SK-N-MC (cell line): ENCODE measurements around the gene XYLT2.

Source experiments
- DNase-seq: peaks from one replicate; pipeline ENCODE4 v3.0.0-alpha.2; 2011; ENCODE audit warnings: low read depth, low spot score
- H3K27ac ChIP-seq: fragments of 200-600 bp; sonication (generic); 2 replicates; pipeline ENCODE4 v1.5.1; 2016; ENCODE audit warnings: mixed run types
- H3K36me3 ChIP-seq: fragments of 200-600 bp; sonication (generic); 2 replicates; pipeline ENCODE4 v1.6.1; 2017; ENCODE audit warnings: antibody characterized with exemption, low read length, mixed read lengths; ENCODE audit not compliant: insufficient read depth
- H3K4me3 ChIP-seq: fragments of 200-600 bp; sonication (generic); 2 replicates; pipeline ENCODE4 v1.5.1; 2016
- H3K9ac ChIP-seq: fragments of 200-600 bp; sonication (generic); 2 replicates; pipeline ENCODE4 v1.8.0; 2017; ENCODE audit warnings: mixed run types, mixed read lengths; ENCODE audit not compliant: insufficient read length
- H3K9me3 ChIP-seq: fragments of 200-600 bp; sonication (generic); 2 replicates; pipeline ENCODE4 v1.6.1; 2017; ENCODE audit warnings: low read depth, mild to moderate bottlenecking, antibody characterized with exemption, low read length, moderate library complexity, mixed read lengths
- EZH2 ChIP-seq: fragments of 200-600 bp; sonication (generic); IDR thresholded peaks from one replicate; pipeline ENCODE4 v1.6.1; 2017; ENCODE audit warnings: antibody characterized with exemption
- FOXP2 ChIP-seq: optimal IDR thresholded peaks from 2 replicates; pipeline ENCODE3; 2011; ENCODE audit warnings: mild to moderate bottlenecking, moderate library complexity; ENCODE audit not compliant: insufficient read depth; ENCODE audit errors: extremely low read length, control extremely low read depth
- POLR2AphosphoS5 ChIP-seq: IDR thresholded peaks from 2 replicates; pipeline ENCODE4 v1.6.1; 2012; ENCODE audit warnings: mild to moderate bottlenecking, low read depth, low read length, borderline replicate concordance

XYLT2 gene

DNA sequence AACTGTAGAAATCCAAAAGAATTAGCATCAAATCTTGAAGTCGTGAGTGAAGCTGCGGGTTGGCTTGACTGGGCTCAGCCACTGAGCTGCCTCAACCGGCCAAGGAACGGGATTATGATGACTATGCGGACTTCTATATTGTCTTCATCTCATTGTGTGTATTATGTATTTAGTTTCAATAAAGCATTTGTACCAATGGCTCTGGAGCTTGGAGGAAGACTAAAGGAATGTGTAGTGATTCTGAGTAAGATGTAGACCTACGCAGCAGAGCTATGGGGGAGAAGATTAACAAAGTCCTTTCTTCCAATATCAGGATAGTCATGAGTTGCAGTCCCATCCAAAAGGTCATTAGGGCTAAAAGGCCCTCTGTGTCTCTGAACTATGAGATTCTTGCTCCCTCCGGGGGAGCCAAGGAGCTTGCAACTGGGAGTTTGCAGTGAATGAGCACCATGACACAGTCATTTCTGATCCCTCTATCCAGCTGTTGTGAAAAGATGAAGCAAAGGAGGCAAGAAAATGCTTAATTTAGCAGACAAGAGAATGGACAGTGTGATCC lies 35.4 kb downstream of the XYLT2 start:
- no peak overlapping the region for H3K27ac ChIP-seq
- peaks cover 78% of the 10 kb centered on the region for H3K36me3 ChIP-seq
- H3K4me3 ChIP-seq, result no peak overlapping the region
- TF ChIP-seq POLR2AphosphoS5 (no peak), FOXP2 (no peak), EZH2 (no peak)
- H3K9me3 ChIP-seq, result no peaks in the 10 kb centered on the region
- DNase-seq, result no peak
- H3K9ac ChIP-seq, result no peak overlapping the region

DNA sequence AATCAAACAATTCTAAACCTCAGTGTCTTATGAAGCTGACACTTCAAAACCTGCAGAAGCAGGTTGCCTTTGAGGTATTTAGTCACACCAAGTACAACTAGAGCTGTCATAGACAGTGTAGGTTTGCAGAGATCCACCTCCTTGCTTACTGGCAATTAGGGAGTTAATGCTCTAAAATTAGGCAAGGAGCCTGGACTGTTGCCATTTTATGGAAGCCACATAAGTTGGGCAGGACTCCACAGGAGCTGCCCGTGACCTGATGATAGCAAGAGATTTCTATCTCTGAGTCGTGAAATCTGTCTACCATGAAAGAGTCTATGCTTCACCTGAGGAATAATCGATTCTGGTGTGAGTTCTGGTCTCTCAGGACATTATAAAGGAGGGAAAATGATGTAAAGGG lies 36.0 kb downstream of the XYLT2 start:
- H3K27ac ChIP-seq, result no peak overlapping the region
- no peak for TF ChIP-seq FOXP2
- TF ChIP-seq EZH2, result no peak
- no peak for TF ChIP-seq POLR2AphosphoS5
- no peak overlapping the region for H3K4me3 ChIP-seq
- no peak for DNase-seq
- H3K9ac ChIP-seq, result no peak overlapping the region
- no peaks in the 10 kb centered on the region for H3K9me3 ChIP-seq
- H3K36me3 ChIP-seq, result peaks cover 83% of the 10 kb centered on the region

DNA sequence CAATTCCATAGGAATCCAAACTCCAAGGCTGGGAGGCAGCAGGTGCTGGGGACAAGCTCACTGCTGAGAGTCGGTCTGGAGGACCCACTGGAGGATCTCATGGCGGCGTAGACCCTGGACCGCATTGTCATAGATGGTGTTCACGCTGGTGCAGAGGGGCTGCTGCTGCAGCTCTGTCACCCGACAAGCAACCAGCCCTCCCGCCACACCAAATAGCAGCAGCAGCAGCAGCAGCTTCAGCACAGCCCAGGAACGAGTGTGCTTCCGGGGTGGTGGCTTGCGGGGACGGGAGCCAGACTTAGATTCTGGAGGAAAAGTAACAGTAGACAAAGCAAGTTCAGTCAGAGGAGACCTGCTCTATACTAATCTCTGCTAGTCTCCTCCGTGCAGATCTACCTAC lies 37.0 kb downstream of the XYLT2 start:
- DNase-seq, result no peak
- Histone ChIP-seq H3K36me3 (peaks cover 94% of the 10 kb centered on the region), H3K27ac (no peak overlapping the region)

DNA sequence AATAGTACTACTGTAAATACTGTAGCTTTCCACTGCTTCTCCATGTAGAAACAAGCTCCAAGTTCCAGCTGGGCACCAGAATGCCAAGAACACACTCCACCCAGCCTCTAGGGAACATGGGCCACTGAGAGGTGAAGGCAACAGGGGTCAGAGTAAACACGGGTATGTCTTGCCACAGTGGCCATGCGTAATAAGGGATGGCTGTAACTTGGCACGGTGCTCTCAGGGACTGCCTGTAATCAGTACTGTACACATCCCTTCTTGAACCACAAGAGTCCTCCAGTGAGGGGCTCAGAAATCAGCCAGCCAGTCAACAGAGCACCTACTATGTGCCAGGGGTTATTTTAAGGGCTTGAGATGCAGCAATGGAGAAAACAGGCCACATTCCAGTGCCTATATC lies 40.6 kb downstream of the XYLT2 start:
- no peak for TF ChIP-seq POLR2AphosphoS5
- no peak for TF ChIP-seq EZH2
- no peak for TF ChIP-seq FOXP2
- H3K36me3 ChIP-seq, result peaks cover 96% of the 10 kb centered on the region
- no peak overlapping the region for H3K9ac ChIP-seq
- H3K4me3 ChIP-seq, result no peak overlapping the region
- no peak overlapping the region for H3K27ac ChIP-seq
- DNase-seq, result no peak
- H3K9me3 ChIP-seq, result no peaks in the 10 kb centered on the region

More for the DNA sequence above, 37.0 kb downstream of the XYLT2 start:
- Histone ChIP-seq H3K9me3 (no peaks in the 10 kb centered on the region), H3K4me3 (no peak overlapping the region), H3K9ac (no peak overlapping the region)
- TF ChIP-seq EZH2 (no peak), FOXP2 (no peak), POLR2AphosphoS5 (no peak)

DNA sequence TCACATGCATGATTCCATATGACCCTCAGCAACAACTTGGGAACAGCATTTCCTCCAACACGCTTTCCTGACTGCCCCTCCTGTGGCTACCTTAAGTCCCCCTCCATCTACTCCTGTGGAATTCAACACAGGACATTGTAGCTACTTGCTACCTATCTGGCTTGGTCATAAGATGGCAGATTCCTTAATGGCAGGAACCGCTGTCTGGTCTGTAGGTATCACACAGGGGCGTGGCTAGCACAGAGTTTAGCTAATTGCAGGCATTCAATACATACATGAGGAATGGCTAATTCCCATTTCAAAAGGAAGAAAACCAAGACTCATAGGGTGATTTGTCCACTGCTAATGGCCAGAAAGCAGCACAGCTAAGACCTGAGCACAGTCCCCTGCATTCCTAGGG lies 42.8 kb downstream of the XYLT2 start:
- no peaks in the 10 kb centered on the region for H3K9me3 ChIP-seq
- no peak overlapping the region for H3K9ac ChIP-seq
- no peak overlapping the region for H3K27ac ChIP-seq
- no peak overlapping the region for H3K4me3 ChIP-seq
- no peak for DNase-seq
- H3K36me3 ChIP-seq, result peaks cover 96% of the 10 kb centered on the region
- TF ChIP-seq POLR2AphosphoS5 (no peak), FOXP2 (no peak), EZH2 (no peak)

DNA sequence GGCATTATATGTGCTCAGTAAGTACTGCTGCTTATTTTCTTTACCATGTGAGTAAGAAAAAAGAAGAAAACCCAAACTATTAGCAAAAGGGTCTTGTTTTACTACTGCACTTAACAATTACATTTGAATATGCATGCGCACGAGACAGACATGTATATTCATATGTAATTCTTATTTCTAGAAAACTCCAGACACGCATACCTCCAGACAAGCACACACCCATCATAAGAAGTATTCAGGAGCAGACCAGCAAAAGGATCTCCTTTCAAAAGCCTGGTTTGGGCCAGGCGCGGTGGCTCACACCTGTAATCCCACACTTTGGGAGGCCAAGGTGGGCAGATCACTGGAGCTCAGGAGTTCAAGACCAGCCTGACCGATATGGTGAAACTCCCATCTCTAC lies 43.6 kb downstream of the XYLT2 start:
- peaks cover 98% of the 10 kb centered on the region for H3K36me3 ChIP-seq
- TF ChIP-seq FOXP2, result no peak
- TF ChIP-seq EZH2, result no peak
- no peak for TF ChIP-seq POLR2AphosphoS5
- no peak for DNase-seq
- no peak overlapping the region for H3K9ac ChIP-seq
- H3K27ac ChIP-seq, result no peak overlapping the region
- no peak overlapping the region for H3K4me3 ChIP-seq
- H3K9me3 ChIP-seq, result no peaks in the 10 kb centered on the region

DNA sequence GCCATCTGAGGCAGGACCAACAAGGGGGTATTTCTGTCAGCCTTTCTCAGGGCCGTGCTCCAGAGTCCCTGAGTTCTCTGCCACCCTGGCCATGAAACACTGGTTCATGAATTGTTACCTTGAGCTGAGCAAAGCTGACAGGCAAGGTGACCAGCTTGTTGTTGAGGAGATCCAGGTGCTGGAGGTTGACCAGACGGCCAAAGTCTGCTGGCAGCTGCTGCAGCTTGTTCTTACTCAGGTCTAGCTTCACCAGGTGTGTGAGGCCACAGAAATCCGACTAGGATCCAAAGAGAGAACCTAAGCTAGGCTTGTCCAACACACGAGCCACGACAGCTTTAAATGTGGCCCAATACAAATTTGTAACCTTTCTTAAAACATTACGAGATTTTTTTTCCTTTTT lies 46.7 kb downstream of the XYLT2 start:
- H3K36me3 ChIP-seq, result peaks cover 77% of the 10 kb centered on the region

DNA sequence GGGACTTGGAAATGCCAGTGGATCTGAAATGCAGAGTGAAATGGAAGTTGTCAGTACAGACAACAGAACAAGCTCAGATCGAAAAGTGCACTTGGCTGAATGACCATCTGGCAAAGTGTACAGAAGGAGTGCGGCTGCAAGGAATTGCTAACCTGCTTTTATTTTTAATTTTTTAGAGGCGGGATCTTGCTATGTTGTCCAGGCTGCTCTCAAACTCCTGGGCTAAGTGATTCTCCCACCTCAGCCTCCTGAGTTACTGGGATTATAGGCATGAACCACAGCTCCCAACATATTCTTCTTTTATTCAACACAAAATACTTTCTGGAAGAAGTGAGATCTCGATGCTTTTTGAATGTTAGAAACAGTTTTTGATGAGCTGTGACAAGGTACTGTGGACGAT lies 47.8 kb downstream of the XYLT2 start:
- no peak overlapping the region for H3K4me3 ChIP-seq
- H3K36me3 ChIP-seq, result peaks cover 66% of the 10 kb centered on the region
- no peak overlapping the region for H3K9ac ChIP-seq
- H3K9me3 ChIP-seq, result no peaks in the 10 kb centered on the region
- TF ChIP-seq FOXP2 (no peak), POLR2AphosphoS5 (no peak), EZH2 (no peak)
- no peak for DNase-seq
- no peak overlapping the region for H3K27ac ChIP-seq

More for the DNA sequence above, 46.7 kb downstream of the XYLT2 start:
- no peak for DNase-seq
- Histone ChIP-seq H3K9ac (no peak overlapping the region), H3K9me3 (no peaks in the 10 kb centered on the region), H3K4me3 (no peak overlapping the region), H3K27ac (no peak overlapping the region)
- no peak for TF ChIP-seq EZH2
- no peak for TF ChIP-seq FOXP2
- no peak for TF ChIP-seq POLR2AphosphoS5

DNA sequence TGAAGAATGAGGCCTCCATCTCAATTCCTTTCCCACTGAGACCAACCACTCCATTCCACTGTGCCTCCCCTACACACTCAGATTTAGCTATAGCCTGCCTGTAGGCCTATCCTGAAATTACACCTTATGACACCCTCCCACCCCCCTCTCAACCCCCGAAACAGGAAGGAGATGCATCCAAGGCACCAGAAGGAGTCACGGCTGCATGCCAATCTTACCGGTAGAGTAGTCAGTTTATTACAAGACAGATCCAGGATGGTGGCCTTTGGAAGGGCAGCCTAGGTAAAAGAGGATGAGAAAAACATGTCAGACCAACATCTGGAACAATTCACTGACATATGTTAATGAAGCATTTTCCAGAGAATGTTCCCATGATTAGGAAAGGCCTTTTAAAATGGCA lies 48.8 kb downstream of the XYLT2 start:
- no peak overlapping the region for H3K4me3 ChIP-seq
- no peak overlapping the region for H3K27ac ChIP-seq
- peaks cover 56% of the 10 kb centered on the region for H3K36me3 ChIP-seq
- H3K9me3 ChIP-seq, result no peaks in the 10 kb centered on the region
- H3K9ac ChIP-seq, result no peak overlapping the region
- no peak for TF ChIP-seq POLR2AphosphoS5
- TF ChIP-seq FOXP2, result no peak
- TF ChIP-seq EZH2, result no peak
- DNase-seq, result no peak
